GM12801 (cell line): ENCODE data around the gene ANO3.

ENCODE experiments used
- TF ChIP-seq, protein P1 (sequence below): IDR thresholded peaks from one replicate; pipeline ENCODE4 v1.5.1; 2011; ENCODE audit warnings: control low read depth; ENCODE audit not compliant: insufficient read length; ENCODE audit errors: extremely low read depth

ANO3 gene

DNA sequence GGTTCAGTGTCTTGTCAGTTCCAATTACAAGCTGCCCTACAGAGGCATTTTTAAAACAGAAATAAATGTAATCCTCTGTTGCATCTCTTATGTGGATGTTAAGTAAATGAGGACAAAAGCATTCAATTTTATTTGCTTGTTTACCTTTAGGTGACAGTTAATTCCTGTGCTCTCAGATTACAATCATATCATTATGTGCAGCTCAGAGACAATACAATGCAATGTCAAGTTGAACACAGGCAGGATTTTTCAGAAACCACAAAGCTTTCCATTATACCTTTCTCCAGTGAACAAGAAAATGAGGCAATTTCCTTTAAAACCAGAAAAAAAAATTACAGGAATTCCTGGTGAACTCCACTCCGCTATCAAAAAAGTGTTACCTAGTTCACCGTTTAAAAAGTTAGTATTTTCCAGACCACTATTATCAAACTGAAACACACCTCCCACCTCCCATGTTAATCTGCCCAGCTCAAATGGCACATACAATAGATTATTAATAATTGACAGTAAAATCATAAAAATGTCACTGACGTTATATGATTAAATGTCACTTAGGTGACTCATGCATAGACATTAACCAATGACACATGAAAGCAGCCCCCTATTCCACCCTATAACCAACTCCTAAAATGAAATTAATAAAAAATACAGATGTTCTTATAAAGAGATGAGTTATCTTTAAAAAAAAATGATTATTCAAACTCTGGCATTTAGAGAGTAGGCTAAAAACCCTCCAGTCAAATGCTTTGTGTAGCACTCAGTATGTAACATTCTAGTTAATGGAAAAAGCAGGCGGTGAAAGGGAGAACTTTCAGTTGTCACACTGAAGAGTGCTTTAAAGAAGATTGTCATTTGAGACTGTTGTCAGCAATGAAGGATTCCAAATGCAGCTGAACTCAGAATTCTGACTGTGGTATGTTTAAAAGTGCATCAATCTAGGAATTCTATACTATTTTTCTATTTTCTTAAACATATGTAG, 141.6 kb downstream of the ANO3 start:
- TF ChIP-seq, protein P1, sequence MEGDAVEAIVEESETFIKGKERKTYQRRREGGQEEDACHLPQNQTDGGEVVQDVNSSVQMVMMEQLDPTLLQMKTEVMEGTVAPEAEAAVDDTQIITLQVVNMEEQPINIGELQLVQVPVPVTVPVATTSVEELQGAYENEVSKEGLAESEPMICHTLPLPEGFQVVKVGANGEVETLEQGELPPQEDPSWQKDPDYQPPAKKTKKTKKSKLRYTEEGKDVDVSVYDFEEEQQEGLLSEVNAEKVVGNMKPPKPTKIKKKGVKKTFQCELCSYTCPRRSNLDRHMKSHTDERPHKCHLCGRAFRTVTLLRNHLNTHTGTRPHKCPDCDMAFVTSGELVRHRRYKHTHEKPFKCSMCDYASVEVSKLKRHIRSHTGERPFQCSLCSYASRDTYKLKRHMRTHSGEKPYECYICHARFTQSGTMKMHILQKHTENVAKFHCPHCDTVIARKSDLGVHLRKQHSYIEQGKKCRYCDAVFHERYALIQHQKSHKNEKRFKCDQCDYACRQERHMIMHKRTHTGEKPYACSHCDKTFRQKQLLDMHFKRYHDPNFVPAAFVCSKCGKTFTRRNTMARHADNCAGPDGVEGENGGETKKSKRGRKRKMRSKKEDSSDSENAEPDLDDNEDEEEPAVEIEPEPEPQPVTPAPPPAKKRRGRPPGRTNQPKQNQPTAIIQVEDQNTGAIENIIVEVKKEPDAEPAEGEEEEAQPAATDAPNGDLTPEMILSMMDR = no peak

DNA sequence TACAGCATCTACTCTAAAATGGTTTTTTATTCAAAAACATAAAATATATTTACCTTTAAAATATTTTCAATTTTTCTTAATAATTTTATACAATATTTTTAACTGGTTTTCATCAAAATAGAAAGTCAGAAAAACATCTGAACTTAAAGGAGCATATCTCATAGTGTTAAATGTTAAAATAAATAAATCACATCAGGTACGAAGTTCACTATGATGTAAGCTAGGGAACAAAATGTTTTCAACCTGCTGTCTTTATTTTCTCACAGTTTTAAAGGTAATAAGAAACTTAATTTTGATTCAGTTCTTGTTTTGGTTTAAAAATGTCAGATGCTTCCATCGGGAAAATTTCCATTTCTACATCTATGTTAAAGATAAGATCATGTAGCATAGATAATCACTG, 142.5 kb downstream of the ANO3 start:
- TF ChIP-seq, protein P1 = no peak

DNA sequence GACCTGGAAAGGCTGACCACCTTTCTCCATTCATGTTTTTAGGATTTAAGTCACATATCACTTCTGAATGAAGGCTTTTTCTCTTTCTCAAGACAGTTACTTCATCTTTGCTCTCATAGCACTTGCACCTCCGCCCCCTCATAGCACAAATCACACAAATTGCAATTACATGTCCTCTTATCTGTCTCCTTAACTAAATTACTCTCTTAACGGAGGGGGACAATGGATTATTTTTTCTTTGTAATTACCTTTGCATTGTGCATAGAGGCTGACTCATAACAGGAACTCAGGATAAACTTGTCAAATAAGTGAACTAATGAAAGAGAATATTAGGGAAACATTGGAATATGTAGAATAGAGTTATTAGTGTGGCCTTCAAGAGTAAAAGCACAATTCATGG, 145.5 kb downstream of the ANO3 start:
- TF ChIP-seq, protein P1 = no peak

DNA sequence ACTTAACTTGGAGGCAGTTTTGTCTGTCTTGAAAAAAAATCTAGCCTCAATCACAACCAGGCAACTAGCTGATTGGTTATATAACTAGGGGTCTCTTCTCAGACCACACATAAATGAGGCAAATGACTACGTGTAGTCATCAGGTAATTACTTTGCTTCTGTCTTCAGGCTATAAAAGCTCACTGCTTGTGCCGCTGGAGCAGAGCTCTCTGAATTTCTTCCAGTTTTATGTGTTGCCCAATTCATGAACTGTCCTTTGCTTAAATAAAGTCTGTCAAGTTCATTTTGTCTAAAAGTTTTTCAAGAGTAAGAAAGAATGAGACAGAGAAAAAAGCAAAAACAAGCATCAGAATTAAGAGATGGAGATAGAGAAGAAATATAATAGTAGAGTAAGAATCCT, 146.8 kb downstream of the ANO3 start:
- TF ChIP-seq, protein P1 = no peak

DNA sequence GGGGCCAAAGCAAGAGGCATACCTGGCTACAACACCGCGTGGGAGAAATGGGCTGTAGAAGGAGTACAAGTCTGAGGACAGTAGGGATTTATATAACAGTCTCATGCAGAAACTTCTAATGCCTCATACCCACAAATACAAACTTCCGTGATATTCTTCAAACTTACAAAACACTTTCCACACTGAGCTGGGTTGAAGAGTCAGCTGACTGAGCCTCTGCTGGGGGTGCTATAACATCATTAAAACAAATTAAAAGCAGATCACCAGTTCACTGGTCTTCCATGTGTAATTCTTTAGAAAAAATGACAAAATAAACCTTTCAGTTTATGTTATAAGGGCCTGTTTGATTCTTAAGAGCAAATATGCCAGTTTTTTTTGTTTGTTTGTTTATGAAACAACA, 148.1 kb downstream of the ANO3 start:
- TF ChIP-seq, protein P1 = no peak

DNA sequence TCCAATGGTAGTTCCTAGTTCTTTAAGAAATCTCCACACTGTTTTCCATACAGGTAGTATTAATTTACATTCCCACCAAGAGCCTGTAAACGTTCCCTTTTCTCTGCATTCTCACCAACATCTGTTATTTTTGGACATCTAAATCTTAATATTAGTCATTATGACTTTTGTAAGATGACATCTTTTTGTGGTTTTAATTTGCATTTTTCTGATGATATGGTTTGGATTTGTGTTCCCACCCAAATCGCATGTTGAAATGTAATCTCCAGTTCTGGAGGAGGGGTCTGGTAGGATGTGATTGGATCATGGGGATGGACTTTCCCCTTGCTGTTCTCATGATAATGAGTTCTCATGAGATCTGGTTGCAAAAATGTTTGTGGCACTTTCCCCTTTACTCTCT, 151.2 kb downstream of the ANO3 start:
- TF ChIP-seq, protein P1 = no peak

DNA sequence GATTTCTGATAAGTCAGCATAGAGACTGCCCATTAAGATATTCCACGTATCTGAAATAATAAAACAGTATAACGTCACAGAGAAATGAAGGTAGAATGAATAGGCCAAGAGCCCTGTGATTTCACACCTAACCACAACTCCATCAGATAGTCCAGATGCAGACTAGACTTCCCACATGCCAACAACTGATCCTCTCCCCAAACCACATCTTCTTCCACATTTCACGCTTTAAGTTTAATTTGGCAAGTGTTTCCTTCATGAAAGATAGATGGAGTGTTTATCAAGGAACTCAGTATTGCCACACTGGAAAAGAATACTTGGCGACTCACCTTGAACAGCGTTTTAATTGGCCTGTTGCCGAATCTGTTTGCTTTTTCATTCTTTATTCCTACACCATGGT, 158.6 kb downstream of the ANO3 start:
- TF ChIP-seq, protein P1 = no peak
